Mesenteric fat pad (tissue), 1 donor: ENCODE data around the gene OMA1. TPM values are rescaled to one million over a fixed set of nuclear protein-coding genes. Genes with fewer than 3 reads are reported as not detected.

Source experiments
- DNase-seq: peaks from one replicate; pipeline ENCODE4 v3.0.0-alpha.2; 2020; ENCODE audit warnings: low spot score
- total RNA-seq: library from RNA; stranded (reverse); fragmentation: NEBNext Ultra II Directional; extraction: Animal tissue kit (Norgen Biotek cat#: 25700); gene quantifications from one replicate; pipeline ENCODE4 v1.2.1, GENCODE V29; 2021
- donor health status: DM: yes; HTN: yes; CAD: no.

Gene OMA1
- total RNA-seq, 1 donor from 2014 or later: 13.5 TPM

DNA sequence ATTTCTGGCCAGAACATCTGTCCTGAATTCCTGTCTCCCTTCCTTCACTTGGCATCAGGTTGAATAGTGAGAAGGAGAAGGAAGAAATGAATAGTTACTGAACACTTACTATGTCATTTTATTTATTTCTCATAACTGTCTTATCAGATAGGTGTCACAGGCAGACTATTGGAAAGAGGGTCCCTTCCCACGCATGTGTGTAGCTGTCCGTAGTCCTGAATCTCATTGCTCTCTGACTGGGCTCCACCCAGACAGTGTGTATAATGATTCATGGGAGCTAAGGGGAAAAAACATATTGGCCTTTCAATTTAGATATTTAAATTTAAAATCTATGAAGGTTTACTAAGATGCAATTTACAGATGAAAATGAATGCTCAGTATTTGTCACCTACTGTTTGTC lies 86.1 kb downstream of the OMA1 start:
- DNase-seq: no peak

DNA sequence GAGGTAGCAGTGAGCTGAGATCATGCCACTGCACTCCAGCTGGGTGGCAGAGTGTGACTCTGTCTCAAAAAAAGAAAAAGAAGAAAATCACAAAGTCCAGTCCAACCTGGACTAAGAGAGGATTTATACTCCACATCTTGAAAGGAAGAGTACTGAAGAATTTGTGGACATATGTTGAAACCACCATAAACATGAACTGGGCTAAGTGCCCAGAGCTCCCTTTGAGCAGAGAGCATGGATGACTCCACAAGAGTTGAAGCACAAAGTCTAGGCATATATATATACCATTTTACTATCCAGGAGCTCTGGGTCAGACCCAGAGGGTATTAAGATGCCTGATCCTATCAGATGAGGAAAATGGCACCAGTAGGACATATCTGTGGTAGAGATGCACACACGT lies 86.6 kb downstream of the OMA1 start:
- DNase-seq: no peak

DNA sequence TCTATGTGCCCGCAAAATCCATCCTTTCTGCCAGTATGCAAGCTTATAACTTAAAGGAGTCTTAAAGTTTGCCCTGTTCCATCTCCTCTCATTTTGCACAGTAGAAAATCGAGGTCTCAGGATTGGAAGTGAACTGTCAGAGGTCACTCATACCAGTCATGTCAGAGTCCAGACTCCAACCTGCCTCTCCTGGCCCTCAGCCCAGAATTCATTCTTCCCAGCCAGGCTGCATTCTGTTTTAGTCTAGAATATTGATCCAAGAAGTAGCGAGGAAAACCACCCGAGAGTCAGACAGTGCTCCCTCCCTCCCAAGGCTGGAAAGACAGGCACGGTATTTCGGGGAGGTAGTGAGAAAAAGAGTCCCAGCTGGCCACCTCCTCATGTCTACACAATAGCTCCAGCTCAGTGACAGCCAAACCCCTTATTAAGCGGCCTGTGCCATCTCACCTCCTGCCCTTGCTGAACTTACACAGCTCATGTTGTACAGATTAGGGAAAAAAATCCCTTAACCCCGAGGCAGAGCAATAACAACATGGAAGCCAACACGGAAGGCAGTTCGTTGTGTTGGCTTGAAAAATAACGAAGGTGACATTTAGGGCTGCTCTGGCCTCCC lies 89.4 kb downstream of the OMA1 start:
- DNase-seq: no peak

DNA sequence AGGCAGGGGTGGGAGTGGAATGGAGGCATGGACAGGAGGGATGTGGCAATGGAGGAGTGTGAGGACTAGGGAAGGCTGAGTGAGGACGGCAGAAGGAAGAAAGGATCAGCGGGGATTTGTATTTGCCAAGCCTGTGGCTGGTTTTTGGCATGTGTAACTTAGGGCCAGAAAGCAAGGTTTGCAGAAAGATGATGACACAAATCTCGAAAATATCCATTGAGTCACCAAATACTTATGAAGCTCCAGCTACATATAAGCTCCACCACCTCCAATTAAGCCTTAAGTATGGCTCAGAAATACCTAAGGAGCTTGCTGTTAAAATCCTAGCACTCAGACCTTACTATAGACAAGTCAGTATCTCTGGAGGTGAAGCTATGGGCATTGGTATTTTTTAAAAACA lies 90.1 kb downstream of the OMA1 start:
- no peak for DNase-seq

DNA sequence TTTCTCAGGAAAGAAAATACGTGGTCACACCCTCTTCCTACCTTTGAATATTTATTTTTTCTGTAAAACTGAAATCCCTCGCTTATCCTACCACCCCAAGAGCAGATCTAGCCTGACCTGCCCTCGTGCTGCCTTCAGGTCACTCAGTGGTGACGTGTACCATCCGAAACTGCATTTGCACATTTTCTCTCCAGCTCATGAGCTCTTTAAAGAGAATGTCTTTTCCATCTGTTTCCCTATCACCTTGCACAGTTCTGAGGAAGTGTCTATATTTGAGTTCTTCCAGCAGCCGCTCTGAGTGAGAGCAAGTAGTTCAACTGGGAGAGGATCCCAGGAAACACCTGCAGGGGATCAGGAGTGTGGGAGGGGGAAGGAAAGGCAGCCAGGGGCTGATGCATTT lies 91.7 kb downstream of the OMA1 start:
- no peak for DNase-seq

DNA sequence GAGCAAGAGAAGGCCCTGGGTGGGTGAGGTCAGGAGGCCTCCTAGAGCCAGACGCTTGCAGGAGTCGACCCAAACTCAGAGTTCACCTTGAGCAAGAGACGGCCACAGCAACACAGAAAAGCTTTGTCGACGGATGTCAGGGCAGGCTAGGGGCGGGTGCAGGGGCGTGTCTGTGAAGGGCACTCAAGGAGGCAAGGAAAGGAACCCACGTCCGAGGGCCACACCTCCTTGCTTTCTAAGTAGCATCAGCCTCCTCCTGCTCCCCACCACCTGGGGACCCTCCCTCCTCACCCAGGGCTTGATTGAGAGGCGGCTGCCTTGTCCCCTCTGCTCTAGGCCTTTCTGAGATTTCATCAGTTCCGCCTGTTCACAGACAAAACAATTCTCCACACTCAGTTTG lies 92.1 kb downstream of the OMA1 start:
- DNase-seq: no peak

DNA sequence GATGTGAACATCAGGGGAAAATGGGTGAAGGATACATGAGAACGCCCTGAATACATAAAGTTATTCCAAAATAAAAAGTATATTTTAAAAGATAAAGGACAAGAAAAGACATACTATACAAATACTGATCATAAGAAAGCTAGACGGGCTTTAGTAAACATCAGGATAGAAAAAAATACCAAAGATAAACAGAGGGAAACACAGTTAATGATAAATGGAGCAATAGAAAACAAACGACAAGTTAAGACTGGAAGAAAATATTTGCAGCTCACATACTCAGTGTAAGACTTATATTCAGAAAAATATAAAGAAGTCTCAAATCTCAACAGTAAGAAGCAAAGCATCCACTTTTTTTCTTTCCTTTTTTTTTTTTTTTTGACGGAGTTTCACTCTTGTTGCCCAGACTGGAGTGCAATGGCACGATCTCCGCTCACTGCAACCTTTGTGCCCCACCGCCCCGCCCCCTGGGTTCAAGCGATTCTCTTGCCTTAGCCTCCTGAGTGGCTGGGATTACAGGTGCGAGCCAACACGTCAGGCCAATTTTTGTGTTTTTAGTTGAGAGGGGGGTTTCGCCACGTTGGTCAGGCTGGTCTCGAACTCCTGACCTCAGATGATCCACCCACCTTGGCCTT lies 94.8 kb downstream of the OMA1 start:
- DNase-seq: no peak

DNA sequence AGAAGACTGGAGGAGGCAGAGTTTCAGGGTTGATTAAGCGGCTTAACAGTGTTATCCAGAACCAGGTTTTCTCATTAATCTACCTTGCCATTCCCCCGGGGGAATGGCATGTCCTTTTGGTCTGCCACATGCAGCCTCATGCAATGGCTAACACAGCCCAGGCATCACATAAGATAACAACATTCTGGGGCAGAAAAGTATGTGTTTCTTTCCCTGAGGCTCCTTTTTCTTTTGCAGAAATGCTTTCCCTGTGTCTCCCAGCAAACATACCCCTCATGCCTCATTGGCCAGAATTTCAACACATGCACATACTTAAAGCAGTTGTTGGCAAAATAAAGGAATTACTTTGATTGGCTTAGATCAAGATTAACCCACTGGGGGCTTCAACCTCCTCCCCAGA lies 98.6 kb downstream of the OMA1 start:
- DNase-seq: no peak

DNA sequence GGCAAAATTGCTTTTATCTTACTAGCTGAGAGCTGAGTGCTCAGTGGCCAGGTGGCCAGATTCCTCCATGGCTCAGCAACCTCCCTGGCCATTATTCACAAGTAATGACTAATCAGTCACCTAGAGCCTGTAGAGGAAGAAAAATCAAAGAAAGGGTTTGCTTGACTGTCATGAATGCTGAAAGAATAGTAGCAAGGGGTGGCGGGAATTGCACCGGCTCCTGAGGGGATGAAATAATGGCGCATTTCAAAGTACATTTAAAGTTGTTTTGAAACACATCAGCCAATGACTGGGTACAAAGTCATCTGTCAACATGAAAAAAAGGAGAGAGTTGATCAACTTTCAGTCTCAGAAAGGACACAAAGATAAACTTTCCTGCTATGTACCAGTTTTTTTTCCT lies 99.5 kb downstream of the OMA1 start:
- DNase-seq: no peak

DNA sequence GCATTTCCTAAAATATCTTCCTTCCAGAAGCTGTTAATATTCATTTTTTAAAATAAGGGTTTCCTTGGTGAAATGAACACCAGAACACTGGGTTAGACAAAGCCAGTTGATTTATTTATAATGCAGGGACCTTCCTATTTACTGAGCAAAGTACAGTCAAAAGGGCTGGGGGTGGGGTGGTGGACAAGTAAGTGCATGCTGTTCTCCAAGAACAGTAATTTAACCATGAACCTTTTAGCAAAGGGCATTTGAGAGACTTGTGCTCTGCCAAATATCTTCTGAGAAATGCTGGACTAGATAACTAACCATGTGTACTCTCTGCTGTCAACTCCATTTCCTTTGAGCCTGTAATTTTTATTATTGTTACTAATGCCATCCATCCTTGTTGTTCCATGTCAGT lies 100.2 kb downstream of the OMA1 start:
- DNase-seq: no peak

DNA sequence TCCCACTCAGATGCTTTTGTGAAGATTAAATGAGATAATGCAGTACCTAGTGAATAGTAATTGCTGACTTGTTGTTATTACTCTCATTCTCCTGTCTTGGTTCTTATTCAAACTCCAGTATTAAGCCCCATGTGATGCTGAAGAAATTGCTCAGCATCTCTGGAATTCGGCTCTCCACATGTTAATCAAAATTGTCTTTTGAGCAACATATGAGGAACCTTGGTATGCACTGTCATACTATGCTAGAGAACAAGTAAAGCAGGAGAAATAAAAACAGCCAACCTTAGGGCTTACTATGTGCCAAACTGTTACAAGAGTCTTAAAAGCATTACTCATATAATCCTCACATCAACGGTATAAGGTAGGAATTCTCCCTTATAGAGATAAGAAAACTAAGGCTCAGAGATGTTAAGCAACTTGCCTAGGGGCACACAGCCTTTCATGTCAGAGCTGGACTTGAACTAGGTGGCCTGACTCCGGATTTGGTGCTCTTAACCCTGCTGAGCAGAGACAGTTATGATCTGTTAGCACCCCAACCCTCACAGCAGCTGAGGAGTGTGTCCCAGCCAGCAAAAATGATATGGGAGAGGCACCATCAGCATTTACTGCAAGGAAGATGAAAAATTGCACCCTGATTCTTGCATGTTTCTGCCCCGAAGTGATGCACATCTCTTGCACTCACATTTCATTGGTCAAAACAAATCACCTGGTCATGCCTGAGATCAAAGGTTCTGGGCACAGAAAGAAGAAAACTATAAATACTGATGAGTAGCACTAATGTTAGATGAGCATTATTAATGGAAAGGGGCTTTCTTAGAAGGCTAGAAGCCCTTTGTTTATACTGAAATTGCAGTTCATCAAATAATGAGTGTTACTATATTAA lies 102.3 kb downstream of the OMA1 start:
- no peak for DNase-seq

DNA sequence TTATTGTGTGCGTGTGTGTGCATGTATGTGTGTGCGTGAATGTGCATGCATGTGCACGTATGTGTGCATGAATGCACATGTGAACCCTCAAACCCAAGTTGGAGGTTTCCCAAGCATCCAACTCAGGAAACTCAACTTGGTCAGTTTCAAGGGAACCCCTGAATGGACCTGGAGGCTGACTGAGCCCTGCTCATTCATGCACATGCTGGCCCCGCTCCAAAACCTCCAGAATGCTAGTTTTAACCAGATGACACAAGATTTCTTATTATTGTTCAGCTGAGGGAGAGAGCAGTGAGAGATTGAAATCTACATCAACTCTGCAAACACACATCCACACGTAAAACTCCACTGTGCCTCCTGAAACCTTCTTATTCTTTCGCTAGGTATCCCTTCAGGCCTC lies 104.4 kb downstream of the OMA1 start:
- no peak for DNase-seq

DNA sequence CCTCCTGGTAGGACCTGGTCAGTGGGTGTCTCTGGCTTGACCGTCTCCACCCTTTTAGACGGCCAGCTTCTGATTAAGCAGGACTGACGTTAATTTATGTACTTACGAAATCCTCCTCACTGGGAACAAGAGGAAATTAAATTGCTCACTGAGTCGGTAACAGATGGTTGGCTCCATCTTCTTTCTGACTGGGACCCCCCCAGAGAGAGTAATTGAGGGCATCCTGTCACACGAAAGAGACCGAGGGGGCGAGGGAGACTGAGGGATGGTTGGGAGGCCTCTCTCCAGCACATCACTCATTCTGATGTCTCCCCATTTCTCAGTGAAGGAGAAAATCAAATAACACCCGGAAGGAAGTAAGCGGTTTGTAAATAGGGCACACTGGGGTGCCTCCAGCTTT lies 104.8 kb downstream of the OMA1 start:
- no peak for DNase-seq

DNA sequence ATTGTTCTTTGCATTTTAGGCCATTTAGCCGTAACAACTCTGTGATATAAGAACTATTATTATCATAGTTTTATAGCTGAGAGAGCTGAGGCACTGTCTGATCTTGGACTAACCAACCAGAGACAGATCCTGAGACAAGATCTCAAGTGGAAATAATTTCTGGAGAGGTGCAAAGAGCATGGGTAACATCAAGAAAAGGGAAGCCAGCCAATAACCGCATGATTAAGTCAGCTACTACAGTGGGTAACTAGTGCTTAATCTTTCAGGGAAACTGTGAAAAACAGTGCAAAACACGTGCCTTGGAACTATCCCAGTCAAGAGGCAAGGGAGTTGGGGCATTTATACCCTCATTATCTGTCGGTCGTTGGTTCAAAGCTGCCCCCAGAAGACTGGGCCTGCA lies 105.8 kb downstream of the OMA1 start:
- no peak for DNase-seq

DNA sequence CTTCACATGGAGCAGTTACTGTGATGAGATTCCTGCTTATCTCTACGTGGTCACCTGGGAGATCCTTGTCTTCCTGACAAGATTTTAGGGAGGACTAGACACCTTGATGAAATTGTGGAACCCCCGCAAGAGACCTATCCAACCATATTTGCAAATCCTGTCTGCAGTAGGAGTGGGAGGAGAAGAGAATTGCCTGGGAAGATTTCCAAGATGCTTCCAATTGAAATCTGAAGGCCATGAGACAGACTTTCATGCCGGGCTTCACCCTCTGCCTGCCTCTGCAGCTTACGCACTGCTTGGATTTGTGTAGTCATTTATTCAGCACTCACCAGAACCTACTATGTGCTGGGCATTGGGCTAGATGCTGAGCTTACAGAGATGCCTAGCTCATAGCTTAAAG lies 106.6 kb downstream of the OMA1 start:
- no peak for DNase-seq

DNA sequence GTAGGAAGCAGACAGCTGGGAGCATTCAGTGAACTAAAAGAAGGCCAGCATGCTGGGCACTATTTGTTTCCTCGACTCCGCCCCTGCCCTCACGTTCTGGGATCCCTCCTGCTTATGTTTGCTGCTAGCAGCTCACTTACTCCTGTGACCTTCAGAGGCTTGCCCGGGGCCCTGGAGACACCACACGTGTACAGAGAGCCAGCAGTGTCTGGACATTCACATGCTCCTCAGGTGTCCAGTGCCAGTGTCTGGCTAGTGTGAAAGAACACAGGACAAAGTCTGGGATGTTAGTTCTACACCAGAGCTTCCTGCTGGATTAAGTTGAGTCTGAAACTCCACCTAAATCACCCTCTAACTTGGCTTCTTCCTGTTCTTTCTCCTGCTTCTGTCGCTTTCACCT lies 108.1 kb downstream of the OMA1 start:
- DNase-seq: no peak

DNA sequence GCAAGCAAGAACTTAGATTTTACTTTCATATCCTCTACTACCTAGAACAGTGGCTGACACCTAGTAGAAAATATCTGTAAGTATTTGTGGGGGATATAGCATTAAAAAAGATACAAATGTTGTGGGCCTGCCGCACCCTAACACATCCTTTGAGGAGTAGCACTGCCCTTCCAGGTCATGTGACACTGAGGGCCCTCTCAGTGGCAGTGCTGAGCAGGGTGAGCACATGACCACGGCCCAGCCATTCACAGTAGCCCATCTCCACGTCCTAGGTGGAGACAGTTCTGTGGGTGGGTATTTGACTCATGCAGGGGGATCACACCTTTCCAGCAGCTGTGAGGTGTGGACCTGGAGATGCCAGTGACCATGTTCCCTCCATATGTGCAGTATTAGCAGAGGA lies 108.9 kb downstream of the OMA1 start:
- DNase-seq: no peak

DNA sequence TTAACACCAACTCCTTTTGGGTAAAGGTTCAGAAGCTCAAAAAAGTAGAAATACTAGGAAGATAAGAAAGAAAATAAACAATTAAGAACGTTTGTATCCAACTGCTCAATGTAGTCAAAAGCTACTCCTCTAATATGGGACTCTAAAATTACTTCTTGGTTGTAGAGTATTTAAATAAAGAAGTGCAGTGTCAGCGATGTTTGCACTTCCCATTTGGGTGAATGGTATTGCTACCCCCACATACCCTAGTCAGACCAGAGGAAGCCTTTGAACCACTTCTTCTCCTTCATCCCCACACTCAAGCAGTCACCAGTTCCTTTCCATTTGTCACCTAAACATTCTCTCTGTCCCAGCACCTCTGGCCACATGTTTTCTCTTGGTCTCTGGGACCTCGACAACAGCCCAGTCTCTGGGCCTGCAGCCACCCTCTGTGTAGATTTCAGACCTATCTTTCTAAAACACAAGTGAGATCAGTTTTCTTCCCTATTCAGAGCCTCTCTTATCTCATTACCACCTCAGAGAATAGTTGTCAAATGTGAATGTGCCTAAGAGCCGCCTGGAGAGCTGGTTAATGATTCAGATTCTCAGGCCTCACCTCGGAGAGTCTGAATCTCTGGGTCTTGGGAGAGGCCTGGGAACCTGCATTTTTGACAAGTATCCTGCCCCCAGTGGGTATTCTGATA lies 109.8 kb downstream of the OMA1 start:
- no peak for DNase-seq

DNA sequence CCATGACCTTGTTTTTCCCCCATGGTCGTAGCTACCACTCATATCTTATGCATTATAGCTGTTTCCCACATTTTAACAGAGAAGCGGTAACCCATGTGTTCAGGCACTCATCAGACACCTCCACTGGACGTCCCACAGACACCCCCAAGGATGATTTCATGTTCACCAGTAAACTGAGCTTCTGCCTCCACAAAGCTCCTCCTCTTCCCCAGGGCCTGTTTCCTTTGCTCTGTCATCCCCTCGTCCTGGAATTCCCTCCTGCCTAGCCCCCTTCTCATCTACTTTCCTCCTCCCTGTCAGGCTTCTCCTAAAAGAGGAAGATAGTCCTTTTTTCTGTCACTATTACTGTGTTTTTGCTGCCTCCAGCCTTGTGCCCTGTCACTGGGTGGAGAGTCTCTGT lies 111.2 kb downstream of the OMA1 start:
- DNase-seq: no peak

DNA sequence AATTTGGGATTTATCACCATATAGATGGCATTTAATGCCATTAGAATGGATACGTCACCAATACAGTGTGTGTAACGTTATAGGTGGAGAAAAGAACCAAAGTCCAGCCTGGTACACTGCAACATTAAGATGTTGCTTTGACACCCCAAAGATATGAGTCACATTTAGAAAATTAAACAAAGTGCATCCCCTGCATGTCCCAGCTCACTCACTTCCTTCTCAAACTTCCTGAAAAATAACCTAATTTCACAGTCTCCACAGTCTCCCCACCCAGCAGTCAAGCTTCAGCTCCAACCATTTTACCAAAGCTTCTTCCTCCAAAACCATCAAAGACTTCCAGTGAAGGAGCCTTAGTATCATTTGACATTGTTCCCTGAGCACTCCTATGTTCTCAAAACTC lies 111.9 kb downstream of the OMA1 start:
- no peak for DNase-seq

DNA sequence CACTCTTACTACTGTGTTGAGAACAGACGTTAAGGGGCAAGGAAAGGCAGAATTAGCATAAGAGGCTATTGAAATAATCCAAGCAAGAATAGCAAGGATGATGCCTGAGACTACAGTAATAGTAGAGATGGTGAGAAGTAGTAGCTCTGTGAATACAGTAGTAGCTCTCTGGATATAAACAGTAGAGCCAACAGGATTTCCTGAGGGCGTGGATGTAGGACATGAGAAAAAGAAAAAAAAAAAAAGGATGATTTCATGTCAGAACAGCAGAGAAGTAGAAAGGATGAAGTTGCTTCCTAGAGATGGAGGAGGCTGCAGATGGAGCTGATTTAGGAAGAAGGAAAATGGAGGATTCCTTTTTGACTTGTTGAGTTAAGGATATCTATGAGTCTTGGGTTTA lies 112.3 kb downstream of the OMA1 start:
- DNase-seq: no peak
